ENCODE measurements around the gene CCDC134.

CCDC134 gene

DNA sequence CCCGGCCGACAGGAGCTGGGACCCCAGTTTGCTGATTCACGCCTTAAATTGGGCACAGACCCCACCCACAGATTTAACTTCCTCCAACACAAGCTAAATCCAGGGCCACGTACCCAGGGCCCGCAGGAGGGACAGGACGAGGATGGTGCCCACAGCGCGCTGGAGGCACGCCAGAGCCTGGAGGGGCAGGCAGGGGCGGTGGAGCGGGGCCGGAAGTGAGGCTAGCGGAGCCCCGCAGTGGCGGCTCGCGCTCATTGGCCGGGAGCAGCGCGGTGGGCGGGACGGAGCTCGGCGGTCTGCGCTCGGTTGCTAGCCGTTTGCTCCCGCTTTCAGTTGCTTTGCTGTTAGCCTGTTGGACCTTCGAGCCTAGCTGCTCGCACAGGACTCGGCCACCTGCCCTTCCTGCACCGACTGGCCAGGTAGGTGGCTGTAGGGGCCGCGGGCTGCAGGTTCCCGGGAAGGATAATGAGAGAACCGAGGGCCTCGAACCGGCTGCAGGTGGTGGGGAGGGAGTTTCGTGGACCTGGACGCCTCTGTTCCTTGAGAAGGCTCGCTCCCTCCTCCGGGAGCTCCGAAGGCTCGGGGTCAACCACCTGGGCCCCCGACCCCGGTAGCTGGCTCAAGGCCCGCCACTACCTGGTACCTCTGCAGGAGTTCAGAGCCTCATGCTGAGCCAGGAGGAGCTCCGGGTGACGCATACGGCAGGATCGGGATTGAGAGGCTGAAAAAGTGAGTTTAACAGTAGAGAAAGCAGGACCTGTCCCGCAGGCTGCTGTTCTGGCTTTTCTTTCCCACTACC, at the start of gene CCDC134:
TSS of gene CCDC134 (plus strand) at position 332 of the 799 bp plus-strand sequence. CDS start 8,212 bp downstream, outside the sequence.
- peak; percentile 57 to 87 for DNase-seq

DNA sequence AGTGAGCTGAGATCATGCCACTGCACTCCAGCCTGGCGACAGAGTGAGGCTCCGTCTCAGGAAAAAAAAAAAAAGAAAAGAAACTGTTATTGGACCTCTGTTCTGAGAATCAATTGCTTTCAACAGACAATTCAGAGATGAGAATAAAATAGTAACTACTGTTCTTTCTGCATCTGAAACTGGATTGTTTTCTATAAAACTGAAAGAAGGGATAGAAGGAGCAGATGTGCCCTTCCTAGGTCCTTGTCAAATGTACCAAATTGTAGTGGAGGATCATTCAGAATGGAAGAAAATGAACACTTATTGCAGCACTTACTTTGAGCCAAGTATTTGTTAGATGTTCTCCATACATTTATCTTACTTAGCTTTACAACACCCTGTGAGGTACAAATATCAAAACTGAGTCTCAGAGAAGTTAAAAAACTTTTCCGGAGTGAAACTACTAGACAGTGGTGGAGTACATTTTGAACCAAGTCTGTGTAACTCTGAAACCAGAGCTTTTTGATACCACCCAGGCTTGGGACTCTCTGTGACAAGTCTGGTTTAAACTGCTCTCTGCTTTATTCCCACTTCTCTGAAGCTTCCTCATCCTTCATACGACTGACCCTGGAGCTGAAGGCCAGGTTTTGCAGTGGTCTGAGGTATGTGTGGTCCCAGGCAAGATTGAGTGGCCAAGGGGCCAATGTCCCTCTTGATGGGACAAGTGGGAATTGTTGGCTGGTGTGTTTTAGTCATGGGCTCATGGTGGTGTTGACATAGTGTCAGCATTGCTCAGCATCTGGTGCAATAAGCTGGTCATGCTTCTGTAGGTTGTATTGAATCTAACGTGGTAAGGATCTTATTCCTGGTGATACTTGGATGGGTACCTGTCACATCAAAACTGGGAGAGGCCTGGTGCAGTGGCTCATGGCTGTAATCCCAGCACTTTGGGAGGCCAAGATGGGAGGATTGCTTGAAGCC, 48.2 kb upstream of the CCDC134 start:
- DNase-seq = no peak

DNA sequence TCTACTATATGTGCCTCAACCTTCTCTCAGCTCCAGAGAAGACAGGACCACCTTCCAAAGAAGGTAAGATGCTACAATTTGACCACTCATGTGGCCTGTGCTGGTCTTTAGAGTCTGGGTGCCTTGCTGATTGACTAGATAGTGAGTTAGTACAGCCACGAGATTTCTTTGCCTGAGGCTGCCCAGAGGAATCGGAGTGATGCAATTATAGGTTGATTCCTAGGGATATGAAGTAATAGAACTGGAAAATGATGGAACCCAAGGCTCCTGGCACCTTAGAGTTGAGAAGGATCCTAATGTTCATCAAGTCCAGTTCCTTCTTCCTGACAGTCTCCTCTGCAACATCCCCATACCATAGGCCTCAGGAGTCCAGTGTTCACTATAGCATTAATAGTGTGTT, 46.5 kb upstream of the CCDC134 start:
- no peak for DNase-seq

DNA sequence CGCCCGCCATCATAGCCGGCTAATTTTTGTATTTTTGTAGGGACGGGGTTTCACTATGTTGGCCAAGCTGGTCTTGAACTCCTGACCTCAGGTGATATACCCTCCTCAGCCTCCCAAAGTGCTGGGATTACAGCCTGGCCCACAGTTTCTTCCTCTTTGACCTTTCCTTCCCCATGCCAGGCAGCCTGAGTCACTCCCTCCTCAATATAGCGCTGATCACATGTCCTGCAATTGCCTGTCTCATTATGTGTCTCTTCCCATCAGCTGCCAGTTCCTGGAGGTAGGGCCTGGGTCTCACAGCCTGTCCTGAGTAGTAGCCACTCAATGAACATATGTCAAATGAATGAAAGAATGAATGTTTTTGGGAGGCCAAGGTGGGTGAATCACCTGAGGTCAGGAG, 43.0 kb upstream of the CCDC134 start:
- no peak for DNase-seq

DNA sequence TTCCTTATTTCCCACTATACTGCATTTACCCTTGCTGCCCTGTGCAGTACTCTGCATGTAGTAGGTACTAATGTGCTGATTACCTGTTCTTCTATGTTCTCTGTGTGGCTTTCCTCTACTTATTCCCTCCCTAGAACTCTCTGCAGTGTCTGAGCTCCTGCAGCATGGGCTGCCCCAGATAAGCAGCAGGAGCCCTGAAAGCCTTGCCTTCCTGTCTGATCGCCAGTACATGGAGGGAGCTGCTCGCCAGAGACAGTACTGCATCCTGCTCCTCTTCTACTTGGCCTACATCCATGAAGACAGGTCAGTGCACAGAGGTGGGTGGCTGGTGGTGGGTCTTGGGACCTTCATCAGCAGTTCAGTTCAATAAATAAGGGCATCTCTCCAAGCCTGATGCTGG, 42.2 kb upstream of the CCDC134 start:
- no peak for DNase-seq

DNA sequence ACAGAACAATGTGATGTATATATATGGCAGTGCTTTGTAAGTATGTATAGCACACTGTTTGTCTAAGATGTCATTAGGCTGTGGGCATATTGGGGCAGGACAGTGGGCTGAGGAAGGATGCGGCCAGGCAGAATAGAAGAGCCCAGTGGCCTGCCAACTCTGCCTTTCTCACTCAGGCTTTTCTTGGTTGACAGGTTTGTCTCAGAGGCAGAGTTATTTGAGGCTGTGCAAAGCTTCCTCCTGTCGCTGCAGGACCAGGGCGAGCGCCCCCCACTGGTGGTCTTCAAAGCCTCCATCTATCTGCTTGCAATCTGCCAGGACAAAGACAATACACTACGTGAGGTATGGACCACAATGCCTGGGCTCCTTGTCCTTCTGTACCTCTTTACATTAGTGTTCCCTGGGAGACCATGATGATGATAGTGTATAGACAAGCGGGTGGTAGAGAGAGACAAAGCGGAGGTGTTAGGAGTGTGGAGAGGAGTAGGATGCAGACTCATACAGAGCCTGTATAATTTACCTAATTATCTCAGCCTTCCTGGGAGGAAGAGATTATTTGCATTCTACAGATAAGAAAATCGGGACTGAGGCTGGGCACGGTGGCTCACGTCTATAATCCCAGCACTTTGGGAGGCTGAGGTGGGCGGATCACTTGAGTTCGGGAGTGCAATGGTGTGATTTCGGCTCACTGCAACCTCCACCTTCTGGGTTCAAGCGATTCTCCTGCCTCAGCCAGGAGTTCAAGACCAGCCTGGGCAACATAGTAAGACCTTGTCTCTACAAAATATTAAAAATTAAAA, 37.3 kb upstream of the CCDC134 start:
- peak; percentile 57 to 70 for DNase-seq

DNA sequence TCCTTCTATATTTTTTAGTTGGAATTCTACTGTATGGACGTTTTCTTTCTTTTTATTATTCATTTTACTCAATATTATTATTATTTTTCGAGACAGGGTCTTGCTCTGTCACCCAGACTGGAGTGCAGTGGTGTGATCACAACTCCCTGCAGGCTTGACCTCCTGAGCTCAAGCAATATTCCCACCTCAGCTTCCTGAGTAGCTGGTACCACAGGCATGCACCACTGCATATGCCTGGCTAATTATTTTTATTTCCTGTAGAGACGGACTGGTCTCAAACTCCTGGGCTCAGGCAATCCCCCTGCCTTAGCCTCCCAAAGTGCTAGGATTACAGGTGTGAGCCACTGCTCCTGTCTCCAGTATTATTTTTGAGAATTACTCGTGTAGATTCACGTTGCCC, 34.0 kb upstream of the CCDC134 start:
- no peak for DNase-seq

DNA sequence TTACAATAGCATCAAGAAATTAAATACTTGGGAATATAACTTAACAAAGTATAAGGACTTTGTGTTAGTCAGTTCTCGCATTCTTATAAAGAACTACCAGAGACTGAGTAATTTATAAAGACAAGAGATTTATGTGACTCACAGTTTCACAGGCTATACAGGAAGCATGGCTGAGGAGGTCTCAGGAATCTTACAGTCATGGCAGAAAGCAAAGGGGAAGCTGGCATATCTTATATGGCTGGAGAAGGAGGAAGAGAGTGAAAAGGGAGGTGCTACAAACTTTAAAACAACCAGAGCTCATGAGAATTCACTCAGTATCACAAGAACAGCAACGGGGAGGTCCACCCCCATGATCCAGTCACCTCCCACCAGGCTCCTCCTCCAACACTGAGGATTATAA, 32.0 kb upstream of the CCDC134 start:
- no peak for DNase-seq

DNA sequence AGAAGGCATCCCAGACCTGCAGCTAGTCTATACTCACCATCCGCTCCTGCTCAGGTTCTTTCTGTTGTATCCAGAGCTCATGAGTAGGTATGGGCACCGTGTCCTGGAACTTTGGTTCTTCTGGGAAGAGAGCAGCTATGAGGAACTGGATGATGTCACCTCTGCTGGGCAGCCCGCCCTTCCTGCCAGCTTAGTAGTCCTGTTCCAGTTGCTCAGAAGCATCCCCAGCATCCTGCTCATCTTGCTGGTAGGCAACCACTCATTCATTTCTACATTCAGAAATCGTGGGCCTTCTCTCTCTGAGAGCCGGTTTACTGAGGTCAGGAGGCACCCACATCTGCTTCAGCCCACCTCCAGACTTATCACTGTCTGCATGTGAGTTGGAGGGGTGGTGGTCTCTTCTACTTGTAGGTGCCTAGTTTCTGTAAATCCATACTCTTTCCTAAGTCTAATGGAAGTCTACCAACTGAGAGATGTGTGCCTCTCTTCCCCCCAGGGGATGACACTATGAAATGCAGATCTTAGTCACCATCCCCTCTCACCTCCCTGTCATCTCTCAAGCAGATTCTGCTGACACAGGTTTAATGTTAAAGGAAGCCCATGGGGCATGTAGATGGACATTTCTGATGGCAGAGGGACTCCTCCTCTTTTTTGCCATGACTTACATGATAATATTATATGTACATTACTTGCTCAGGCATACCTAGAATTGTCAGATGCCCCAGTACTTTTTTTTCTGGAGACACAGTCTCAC, 29.6 kb upstream of the CCDC134 start:
- DNase-seq = no peak

DNA sequence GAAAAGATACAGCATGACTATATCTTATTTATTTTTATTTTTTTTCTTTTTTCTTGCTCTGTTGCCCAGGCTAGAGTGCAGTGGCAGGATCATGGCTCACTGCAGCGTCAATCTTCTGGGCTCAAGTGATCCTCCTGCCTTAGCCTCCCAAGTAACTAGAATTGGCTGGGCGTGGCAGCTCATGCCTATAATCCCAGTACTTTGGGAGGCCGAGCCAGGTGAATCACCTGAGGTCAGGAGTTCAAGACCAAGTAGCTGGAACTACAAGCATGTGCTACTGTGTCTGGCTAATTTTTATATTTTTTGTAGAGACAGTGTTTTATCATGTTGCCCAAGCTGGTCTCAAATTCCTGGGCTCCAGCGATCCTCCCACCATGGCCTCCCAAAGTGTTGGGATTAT, 28.3 kb upstream of the CCDC134 start:
- no peak for DNase-seq

DNA sequence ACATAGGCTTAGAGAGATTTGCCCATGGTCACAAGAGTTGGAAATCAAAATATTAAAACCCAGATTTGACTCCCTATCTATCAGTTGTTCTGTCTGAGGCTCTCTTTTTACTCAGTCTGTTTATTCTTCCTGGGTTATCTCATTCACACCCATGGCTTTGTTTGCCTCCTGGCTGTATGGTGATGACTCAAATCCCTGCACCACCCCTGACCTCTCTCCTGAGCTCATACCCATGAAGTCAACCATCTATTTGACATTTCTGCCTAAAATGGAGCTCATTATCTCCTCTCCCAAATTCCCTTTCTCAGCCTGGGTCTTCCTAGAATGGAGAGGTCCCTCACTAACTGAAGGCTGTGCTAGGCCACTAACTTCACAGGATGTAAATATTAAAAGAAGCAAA, 27.8 kb upstream of the CCDC134 start:
- DNase-seq = no peak

DNA sequence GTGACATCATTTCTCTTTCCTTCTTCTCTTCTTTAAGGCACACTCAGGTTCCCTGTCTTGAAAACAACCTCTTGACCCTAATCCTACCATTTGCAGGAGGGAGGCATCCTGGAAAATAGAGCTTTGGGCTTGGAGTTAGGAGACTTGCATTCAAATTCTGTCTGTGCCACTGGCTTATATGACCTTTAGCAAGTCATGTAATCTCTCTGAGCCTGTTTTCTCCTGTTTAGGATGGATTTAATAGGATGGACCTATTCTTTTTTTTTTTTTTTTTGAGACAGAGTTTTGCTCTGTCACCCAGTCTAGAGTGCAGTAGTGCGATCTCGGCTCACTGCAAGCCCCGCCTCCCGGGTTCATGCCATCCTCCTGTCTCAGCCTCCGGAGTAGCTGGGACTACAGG, 25.1 kb upstream of the CCDC134 start:
- no peak for DNase-seq

DNA sequence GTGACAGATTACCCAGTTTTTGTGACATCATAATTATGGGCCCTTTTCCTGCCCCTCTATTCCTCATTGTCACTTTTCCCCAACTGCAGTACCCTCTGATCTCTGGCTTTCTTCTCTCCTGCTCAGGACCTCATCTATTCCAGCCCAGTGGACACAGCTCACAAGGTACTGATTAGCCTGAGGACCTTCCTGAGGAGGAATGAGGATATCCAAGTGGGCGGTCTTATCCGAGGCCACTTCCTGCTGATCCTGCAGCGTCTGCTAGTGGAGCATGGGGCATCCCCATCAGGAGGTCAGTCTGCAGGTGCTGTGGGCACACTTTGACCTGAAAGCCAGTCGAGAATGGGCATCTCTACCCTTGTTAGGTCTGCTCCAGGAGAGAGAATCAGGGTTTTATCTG, 24.5 kb upstream of the CCDC134 start:
- no peak for DNase-seq

DNA sequence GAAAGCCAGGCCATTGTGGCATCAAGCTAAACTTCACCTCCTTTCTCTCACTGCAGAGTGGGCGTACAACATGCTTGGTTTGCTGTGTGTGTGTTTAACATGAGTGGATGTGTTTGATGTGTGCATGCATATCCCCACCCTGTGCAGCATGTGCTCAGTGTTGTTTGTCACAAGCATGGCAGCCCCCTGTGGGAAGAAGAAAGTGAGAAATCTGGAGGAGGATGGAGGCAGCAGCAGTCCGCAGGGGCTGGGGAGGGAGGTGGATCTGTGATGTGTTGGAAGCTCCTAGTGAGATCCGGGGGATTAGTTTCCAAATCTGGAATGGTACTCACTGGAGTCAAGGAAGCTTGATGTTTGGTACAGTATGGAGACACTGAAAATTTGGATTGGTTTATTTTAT, 24.1 kb upstream of the CCDC134 start:
- no peak for DNase-seq

DNA sequence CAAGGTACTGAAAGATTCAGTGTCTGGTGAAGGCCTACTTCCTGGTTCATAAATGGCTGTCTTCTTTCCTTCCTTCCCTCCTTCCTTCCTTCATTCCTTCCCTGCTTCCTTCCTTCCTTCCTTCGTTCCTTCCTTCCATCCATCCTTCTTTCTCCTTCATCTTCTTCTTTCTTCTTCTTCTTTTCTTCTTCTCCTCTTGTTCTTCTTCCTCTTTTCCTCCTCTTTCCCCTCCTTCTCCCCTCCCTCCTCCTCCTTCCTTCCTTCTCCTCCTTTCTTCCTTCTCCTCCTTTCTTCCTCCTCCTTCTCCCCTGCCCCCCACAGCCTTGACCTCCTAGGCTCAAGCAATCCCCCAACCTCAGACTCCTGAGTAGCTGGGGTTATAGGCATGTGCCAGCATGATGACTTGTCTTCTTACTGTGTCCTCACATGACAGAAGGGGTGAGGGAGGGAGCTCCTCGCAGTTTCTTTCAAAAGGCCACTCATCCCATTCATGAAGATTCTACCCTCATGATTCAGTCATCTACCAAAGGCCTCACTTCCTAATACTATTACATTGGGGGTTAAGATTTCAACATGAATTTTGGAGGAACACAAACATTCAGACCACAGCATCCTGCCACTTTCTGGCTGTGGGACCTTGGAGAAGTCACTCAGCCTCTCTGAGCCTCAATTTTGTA, 22.6 kb upstream of the CCDC134 start:
- DNase-seq = no peak

DNA sequence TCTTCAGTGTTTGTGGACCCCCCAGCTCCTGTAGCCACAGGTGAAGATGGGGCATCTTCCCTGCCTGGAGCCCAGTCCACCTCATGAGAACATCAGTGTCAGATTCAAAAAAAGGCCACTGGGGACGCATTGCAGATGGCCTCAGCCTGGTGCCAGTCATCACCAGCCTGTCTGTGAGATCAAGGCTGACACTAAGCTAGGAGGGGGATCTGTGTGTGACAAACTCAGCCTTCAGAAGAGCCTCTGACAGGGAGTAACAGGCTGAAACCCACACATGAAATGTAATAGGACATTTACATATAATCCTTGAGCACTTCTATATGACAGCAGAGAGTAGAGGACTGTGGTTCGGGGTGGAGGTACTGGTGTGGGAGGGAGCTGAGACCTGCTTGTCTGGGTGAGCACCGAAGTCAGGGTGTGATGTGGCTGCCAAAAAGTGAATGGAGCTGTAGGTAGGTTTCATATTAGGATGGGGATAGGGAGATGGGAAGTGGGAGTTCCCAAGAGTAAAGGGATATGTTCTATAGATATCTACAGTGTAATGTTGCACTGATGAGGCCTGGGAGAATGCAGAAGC, 20.5 kb upstream of the CCDC134 start:
- DNase-seq = no peak

DNA sequence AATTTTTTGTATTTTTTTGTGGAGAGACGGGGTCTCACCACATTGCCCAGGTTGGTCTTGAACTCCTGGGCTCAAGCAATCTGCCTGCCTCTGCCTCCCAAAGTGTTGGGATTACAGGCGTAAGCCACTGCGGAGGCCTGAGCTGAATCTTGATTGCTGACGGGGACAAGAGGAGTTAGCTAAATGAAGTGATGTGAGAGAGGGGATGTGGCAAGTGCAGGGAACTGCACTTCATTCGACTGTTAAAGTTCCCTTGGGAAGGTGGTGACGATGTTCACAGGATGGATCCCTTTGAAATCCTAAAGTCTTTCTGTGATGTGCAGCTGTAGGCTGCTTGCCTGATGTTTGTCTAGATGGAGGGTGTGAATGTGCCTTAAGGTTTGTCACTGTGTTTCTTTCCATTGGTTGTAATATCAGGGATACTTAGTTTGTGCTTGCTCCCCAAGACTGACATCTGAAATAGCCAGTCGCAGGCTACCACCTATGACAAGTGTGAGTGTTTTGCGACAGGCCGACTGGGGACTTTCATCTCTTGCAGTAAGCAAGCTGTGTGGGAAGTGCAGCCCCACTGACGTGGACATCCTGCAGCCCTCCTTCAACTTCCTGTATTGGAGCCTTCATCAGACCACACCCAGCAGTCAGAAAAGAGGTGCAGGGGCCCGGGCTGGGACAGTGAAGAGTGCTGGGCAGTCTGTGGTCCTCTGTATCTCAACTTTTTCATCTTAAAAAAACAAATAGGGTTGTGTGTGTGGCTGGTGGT, 19.6 kb upstream of the CCDC134 start:
- DNase-seq = no peak

DNA sequence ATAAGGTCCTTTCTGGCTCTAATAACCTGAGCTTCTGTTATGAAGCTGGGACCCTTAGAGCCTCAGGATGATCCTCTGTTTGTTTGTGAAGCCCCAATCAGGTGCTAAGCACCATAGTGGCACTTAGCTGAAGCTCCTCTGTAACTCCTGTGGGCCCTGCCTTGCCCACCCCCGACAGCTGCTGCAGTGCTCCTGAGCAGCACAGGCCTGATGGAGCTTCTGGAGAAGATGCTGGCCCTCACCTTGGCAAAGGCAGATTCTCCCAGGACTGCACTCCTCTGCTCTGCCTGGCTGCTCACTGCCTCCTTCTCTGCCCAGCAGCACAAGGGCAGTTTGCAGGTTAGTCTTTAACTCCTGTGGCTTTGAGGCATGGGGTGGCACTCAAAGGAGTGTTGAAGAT, 19.0 kb upstream of the CCDC134 start:
- no peak for DNase-seq

DNA sequence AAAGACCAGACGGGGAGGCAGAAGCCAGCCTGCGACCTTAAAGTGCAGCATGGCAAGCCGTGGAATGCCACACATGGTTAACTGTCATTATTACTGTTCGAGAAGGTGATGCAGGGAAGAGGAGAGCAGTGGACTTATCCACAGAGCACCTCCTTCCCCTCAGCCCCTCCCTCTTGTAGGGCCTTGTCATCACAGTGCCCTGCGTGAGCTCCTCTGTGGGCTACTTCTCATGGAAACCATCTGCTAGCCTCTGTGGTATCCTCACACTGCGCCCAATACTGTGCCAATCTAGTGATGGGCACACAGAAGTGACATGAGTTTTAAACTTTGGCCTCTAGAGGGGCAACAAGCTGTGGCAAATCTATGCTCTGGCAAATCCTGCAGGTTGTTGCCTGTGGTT, 18.2 kb upstream of the CCDC134 start:
- DNase-seq = no peak

DNA sequence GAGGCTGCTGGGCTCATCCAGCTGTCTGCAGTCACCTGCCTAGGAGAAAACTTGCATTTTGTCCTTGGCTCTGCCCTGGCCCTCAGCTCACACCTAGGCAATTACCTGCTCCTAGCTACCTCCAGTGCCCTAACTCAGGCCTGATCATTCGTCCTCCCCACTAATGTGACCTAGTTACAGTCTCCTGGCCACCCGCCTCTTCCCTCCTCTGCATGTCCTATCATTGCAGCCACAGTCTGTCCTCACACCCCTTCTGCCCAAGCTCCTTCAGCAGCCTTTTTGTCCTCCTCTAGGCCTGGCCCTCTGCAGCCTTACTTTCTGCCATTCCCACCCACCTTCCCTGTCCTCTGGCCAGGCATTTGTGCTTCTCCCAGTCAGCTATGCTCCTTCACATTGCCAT, 17.7 kb upstream of the CCDC134 start:
- DNase-seq = no peak

DNA sequence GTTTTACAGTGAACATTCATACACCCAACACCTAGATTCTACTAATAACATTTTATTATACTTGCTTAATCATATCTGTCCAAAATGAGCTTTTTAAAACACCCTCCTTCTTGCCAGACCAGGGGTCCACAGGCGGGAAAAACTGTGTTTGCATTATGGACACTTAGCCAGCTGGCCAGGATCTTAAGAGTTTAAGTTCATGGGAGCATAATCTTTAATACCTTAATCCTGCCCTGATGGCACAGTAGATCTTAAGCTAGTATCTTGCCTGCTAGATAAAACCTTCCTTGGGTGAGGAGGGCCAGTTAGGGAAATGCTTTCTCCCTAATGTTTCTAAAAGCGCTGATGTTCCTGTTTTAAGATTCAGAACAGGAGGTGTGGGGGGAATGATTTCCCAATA, 13.1 kb upstream of the CCDC134 start:
- no peak for DNase-seq
